H1 (cell line): ENCODE measurements around the gene SERPINB8. TPM values are rescaled to one million over a fixed set of nuclear protein-coding genes. Genes with fewer than 3 reads are reported as not detected.

Experiments used
- CTCF ChIA-PET: fragments of 300-600 bp; sonication (Branson Sonifier 250); formaldehyde crosslinking; loops from one replicate; lab custom pipeline; 2021; ENCODE audit not compliant: partially characterized antibody; lab: Charles Lee
- POLR2A ChIA-PET: fragments of 300-600 bp; sonication (Branson Sonifier 250); formaldehyde crosslinking; loops from one replicate; lab custom pipeline; 2021; ENCODE audit warnings: inconsistent platforms; ENCODE audit not compliant: partially characterized antibody; lab: Charles Lee
- DNase-seq, 2 experiments: peaks; one replicate each; pipeline versions ENCODE4 v3.0.0 to v3.0.0-alpha.2; 2010 to 2022; ENCODE audit warnings: low spot score in 2 of 2, low read depth in 1 of 2, mixed read lengths in 1 of 2
- FAIRE-seq: peaks from 2 replicates; lab custom pipeline; 2011; peaks lifted over from hg19 to GRCh38; lab: Jason Lieb, UNC
- H2AFZ ChIP-seq: 2 replicates; pipeline ENCODE4 v1.8.1; 2012; ENCODE audit warnings: low read length, inconsistent platforms
- H2AK5ac ChIP-seq: 2 replicates; pipeline ENCODE4 v1.6.1; 2013; ENCODE audit warnings: low read depth, low read length
- H2BK120ac ChIP-seq: replicated peaks from 2 replicates; pipeline ENCODE3; 2013; ENCODE audit warnings: low read depth, low read length, inconsistent platforms
- H2BK12ac ChIP-seq: 2 replicates; pipeline ENCODE4 v1.6.1; 2013; ENCODE audit warnings: low read depth, low read length
- H2BK15ac ChIP-seq: 2 replicates; pipeline ENCODE4 v1.6.1; 2013; ENCODE audit warnings: low read length
- H2BK20ac ChIP-seq: 2 replicates; pipeline ENCODE4 v1.6.1; 2013; ENCODE audit warnings: low read length
- H2BK5ac ChIP-seq: 2 replicates; pipeline ENCODE4 v1.6.1; 2013; ENCODE audit warnings: low read depth, low read length
- H3K14ac ChIP-seq: 2 replicates; pipeline ENCODE4 v1.6.1; 2013; ENCODE audit warnings: inconsistent platforms; ENCODE audit not compliant: insufficient read length
- H3K18ac ChIP-seq: 2 replicates; pipeline ENCODE4 v1.6.1; 2013; ENCODE audit warnings: low read length; ENCODE audit errors: extremely low read depth
- H3K23ac ChIP-seq: 2 replicates; pipeline ENCODE4 v1.6.1; 2013; ENCODE audit warnings: inconsistent platforms; ENCODE audit not compliant: insufficient read length
- H3K23me2 ChIP-seq: 2 replicates; pipeline ENCODE4 v1.6.1; 2013; ENCODE audit warnings: low read depth, low read length
- H3K27ac ChIP-seq: 2 replicates; pipeline ENCODE4 v1.6.1; 2011; ENCODE audit warnings: low read depth, low read length, inconsistent platforms
- H3K27me3 ChIP-seq, 4 experiments: replicated peaks in 1 of 4; 1 replicate in 1 of 4; 2 replicates in 3 of 4; pipeline versions ENCODE4 v1.6.1 to v1.8.1; 2011 to 2013; ENCODE audit warnings: low read length in 3 of 4, mild to moderate bottlenecking in 3 of 4, inconsistent platforms in 2 of 4, mixed read lengths in 2 of 4, moderate library complexity in 1 of 4; ENCODE audit not compliant: control insufficient read depth in 3 of 4, insufficient read depth in 3 of 4; ENCODE audit errors: extremely low read depth in 1 of 4
- H3K36me3 ChIP-seq, 4 experiments: 2 replicates each; pipeline versions ENCODE4 v1.6.1 to v1.8.1; 2011 to 2013; ENCODE audit warnings: mild to moderate bottlenecking in 4 of 4, low read length in 3 of 4, moderate library complexity in 2 of 4, control low read depth in 1 of 4, inconsistent platforms in 1 of 4; ENCODE audit not compliant: insufficient read depth in 4 of 4, control insufficient read depth in 2 of 4
- H3K4ac ChIP-seq: replicated peaks from 2 replicates; pipeline ENCODE3; 2013; ENCODE audit warnings: low read length, low read depth, mixed read lengths, inconsistent platforms; ENCODE audit not compliant: insufficient read length
- H3K4me1 ChIP-seq, 4 experiments: replicated peaks in 1 of 4; 1 replicate in 1 of 4; 2 replicates in 3 of 4; pipeline versions ENCODE4 v1.6.1 to v1.8.1; 2011 to 2013; ENCODE audit warnings: low read length in 3 of 4, inconsistent platforms in 2 of 4, mixed read lengths in 1 of 4; ENCODE audit not compliant: insufficient read depth in 4 of 4, control insufficient read depth in 3 of 4
- H3K4me2 ChIP-seq, 2 experiments: 2 replicates each; pipeline versions ENCODE4 v1.6.1 to v1.8.1; 2011 to 2013; ENCODE audit warnings: low read depth in 2 of 2, low read length in 2 of 2, control low read depth in 1 of 2, inconsistent platforms in 1 of 2, mild to moderate bottlenecking in 1 of 2; ENCODE audit not compliant: insufficient read depth in 1 of 2
- H3K4me3 ChIP-seq, 4 experiments: fragments of 200-600, 300-600 bp in 1 of 4; sonication (generic), shearing (Covaris generic), sonication (Bioruptor Twin) in 1 of 4; 2 replicates each; pipeline versions ENCODE4 v1.5.1 to v1.8.1; 2011 to 2016; ENCODE audit warnings: low read length in 4 of 4, low read depth in 3 of 4, control low read depth in 2 of 4, inconsistent platforms in 2 of 4, mild to moderate bottlenecking in 2 of 4, mixed read lengths in 1 of 4, moderate library complexity in 1 of 4; ENCODE audit not compliant: insufficient read depth in 2 of 4; ENCODE audit errors: extremely low read depth in 1 of 4
- H3K56ac ChIP-seq: replicated peaks from 2 replicates; pipeline ENCODE3; 2013; ENCODE audit warnings: low read depth, mild to moderate bottlenecking, mixed read lengths, low read length, inconsistent platforms; ENCODE audit not compliant: insufficient read length
- H3K79me1 ChIP-seq: 2 replicates; pipeline ENCODE4 v1.6.1; 2013; ENCODE audit warnings: low read depth, low read length, control low read depth
- H3K79me2 ChIP-seq, 2 experiments: 2 replicates each; pipeline versions ENCODE4 v1.6.1 to v1.8.1; 2012 to 2013; ENCODE audit warnings: low read length in 2 of 2, mild to moderate bottlenecking in 2 of 2, inconsistent platforms in 1 of 2; ENCODE audit not compliant: insufficient read depth in 2 of 2, control insufficient read depth in 1 of 2
- H3K9ac ChIP-seq, 4 experiments: replicated peaks in 1 of 4; 1 replicate in 1 of 4; 2 replicates in 3 of 4; pipeline versions ENCODE4 v1.6.1 to v1.8.1; 2011 to 2013; ENCODE audit warnings: low read depth in 3 of 4, low read length in 3 of 4, control low read depth in 2 of 4, mild to moderate bottlenecking in 2 of 4, moderate library complexity in 2 of 4, inconsistent platforms in 1 of 4; ENCODE audit errors: extremely low read depth in 1 of 4
- H3K9me3 ChIP-seq, 2 experiments: 2 replicates each; pipeline versions ENCODE4 v1.6.1 to v1.8.1; 2012 to 2013; ENCODE audit warnings: mild to moderate bottlenecking in 2 of 2, moderate library complexity in 2 of 2, control low read depth in 1 of 2, inconsistent platforms in 1 of 2, low read depth in 1 of 2, low read length in 1 of 2, mixed read lengths in 1 of 2; ENCODE audit not compliant: insufficient read depth in 2 of 2
- H4K20me1 ChIP-seq, 2 experiments: replicated peaks in 1 of 2; 2 replicates each; pipeline versions ENCODE3 to v1.8.1; 2011 to 2013; ENCODE audit warnings: inconsistent platforms in 2 of 2, low read length in 2 of 2, mild to moderate bottlenecking in 1 of 2; ENCODE audit not compliant: insufficient read depth in 2 of 2, control insufficient read depth in 1 of 2
- H4K5ac ChIP-seq: 2 replicates; pipeline ENCODE4 v1.6.1; 2013; ENCODE audit warnings: low read length, low read depth, mixed read lengths, inconsistent platforms; ENCODE audit not compliant: insufficient read length
- H4K8ac ChIP-seq: 2 replicates; pipeline ENCODE4 v1.8.0; 2013; ENCODE audit warnings: mild to moderate bottlenecking, moderate library complexity, low read length, inconsistent platforms; ENCODE audit not compliant: insufficient read depth; ENCODE audit errors: extremely low read depth
- H4K91ac ChIP-seq: replicated peaks from 2 replicates; pipeline ENCODE3; 2013; ENCODE audit warnings: low read length, mixed read lengths, inconsistent platforms; ENCODE audit not compliant: insufficient read length
- WGBS, 2 experiments: shearing (Covaris generic) in 1 of 2; methylation state at CpG; one replicate each; pipeline versions ENCODE4 v1.1.6 to v1.1.7; 2013 to 2015; ENCODE audit warnings: low lambda C conversion rate in 2 of 2, mixed read lengths in 2 of 2, inconsistent platforms in 1 of 2, low coverage in 1 of 2, missing lambda C conversion rate in 1 of 2; ENCODE audit not compliant: insufficient replicate concordance in 2 of 2, insufficient coverage in 1 of 2, insufficient read length in 1 of 2; ENCODE audit errors: extremely low coverage in 1 of 2, missing lambda C conversion rate in 1 of 2; 5-methylcytosine and 5-hydroxymethylcytosine counted together
- polyA plus RNA-seq, 7 experiments: library from polyadenylated mRNA; depleted of rRNA in 3 of 7; stranded (reverse) in 5 of 7; unstranded in 2 of 7; fragments of >200 nt in 5 of 7; fragments of 200-250 nt in 2 of 7; gene quantifications; 1 replicate in 5 of 7; 2 replicates in 1 of 7; 4 replicates in 1 of 7; pipeline versions ENCODE4 v1.2.1 to v1.2.3, GENCODE V29; 2011 to 2013; ENCODE audit warnings: missing spikeins in 2 of 7, mixed read lengths in 2 of 7
- total RNA-seq: library from RNA; stranded (reverse); fragmentation: NEBNext Ultra II Directional; extraction: Animal tissue kit (Norgen Biotek cat#: 25700); gene quantifications from 2 replicates; pipeline ENCODE4 v1.2.1, GENCODE V29; 2021
- TF ChIP-seq, protein P1 (sequence below), 3 experiments: IDR thresholded peaks; 1 replicate in 2 of 3; 2 replicates in 1 of 3; pipeline versions ENCODE4 v1.5.1 to v1.6.1; 2011; ENCODE audit warnings: low read length in 3 of 3, mild to moderate bottlenecking in 3 of 3, inconsistent platforms in 2 of 3, low read depth in 1 of 3, moderate library complexity in 1 of 3; ENCODE audit not compliant: insufficient read depth in 1 of 3; ENCODE audit errors: control extremely low read depth in 1 of 3

The SERPINB8 gene
- total and polyA plus RNA-seq, 2 of the 8 experiments (the other 6 are each of a cell fraction or from before 2014, with no cell fraction given) = 0.42 to 1.2 TPM

DNA sequence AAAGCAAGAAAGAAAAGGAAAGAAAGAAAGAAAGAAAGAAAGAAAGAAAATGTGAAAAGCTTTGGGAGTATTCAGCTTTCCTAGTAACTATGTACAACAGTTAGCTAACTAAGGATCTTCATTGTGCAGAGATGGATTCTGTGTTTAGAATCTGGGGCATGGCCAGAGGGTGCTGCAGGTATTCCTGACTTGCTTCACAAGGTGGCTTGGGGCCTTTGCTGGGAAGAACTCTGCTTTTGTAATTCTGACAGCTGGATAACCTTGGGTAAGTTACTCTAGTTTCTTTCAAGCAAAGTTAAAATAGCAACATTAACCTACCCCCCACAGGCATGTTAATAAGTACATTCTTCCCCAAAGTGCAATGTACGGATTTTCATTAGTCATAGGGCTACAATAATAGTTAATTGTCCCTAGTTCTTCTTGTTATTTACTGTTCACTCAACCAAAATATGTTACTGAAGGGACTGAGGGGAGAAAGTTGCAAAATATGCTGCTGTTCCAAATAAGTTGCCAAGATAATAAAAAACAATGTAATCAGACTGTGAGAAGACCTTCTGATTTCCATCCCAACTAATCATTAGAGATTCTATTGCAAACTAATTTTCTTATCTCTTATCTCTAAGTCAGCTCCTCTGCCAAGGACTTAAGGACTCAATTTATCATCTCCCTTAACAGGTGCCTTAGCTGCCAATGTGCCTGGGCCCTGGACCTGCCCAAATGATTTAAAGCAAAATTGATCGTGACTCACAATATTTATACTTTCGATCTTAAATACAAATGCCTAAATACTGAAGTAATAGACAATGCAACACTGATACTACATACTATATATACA lies 50.3 kb downstream of the SERPINB8 start:
- no peak overlapping the region for H3K56ac ChIP-seq
- no peak overlapping the region for H3K23ac ChIP-seq
- peaks cover 0 to 4% (median 1%) of the 10 kb centered on the region in 4 experiments; a peak in 1 of 7 replicates for H3K4me1 ChIP-seq
- no peak overlapping the region for H2BK5ac ChIP-seq
- no peak overlapping the region for H2BK120ac ChIP-seq
- no peak overlapping the region for H3K9ac ChIP-seq
- H3K36me3 ChIP-seq = no peaks in the 10 kb centered on the region
- POLR2A ChIA-PET = no interaction called here
- TF ChIP-seq, protein P1, sequence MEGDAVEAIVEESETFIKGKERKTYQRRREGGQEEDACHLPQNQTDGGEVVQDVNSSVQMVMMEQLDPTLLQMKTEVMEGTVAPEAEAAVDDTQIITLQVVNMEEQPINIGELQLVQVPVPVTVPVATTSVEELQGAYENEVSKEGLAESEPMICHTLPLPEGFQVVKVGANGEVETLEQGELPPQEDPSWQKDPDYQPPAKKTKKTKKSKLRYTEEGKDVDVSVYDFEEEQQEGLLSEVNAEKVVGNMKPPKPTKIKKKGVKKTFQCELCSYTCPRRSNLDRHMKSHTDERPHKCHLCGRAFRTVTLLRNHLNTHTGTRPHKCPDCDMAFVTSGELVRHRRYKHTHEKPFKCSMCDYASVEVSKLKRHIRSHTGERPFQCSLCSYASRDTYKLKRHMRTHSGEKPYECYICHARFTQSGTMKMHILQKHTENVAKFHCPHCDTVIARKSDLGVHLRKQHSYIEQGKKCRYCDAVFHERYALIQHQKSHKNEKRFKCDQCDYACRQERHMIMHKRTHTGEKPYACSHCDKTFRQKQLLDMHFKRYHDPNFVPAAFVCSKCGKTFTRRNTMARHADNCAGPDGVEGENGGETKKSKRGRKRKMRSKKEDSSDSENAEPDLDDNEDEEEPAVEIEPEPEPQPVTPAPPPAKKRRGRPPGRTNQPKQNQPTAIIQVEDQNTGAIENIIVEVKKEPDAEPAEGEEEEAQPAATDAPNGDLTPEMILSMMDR (IDR thresholded peaks at IDR 0.05; ENCODE audit: control extremely low read depth in 1 of 3, insufficient read depth in 1 of 3, low read depth in 1 of 3, low read length in 3 of 3) = no peak
- 59% methylated on average over 3 of the region's 3 CpGs; no CpG with 5 or more reads in 1 of the 2 experiments for WGBS, 2 experiments
- no peaks in the 10 kb centered on the region for H3K79me1 ChIP-seq
- H3K27me3 ChIP-seq = no peaks in the 10 kb centered on the region
- no peak for FAIRE-seq
- no peak overlapping the region for H2BK20ac ChIP-seq
- H3K4me2 ChIP-seq = no peak overlapping the region; a peak in 1 of 4 replicates
- H3K27ac ChIP-seq = no peak overlapping the region
- H3K4me3 ChIP-seq = no peak overlapping the region
- no peak overlapping the region for H2BK12ac ChIP-seq
- H3K14ac ChIP-seq = no peak overlapping the region
- H4K8ac ChIP-seq = no peak overlapping the region
- no peaks in the 10 kb centered on the region for H3K23me2 ChIP-seq
- no peaks in the 10 kb centered on the region for H3K79me2 ChIP-seq
- no peak overlapping the region for H4K91ac ChIP-seq
- H2BK15ac ChIP-seq = no peak overlapping the region
- no peaks in the 10 kb centered on the region for H3K9me3 ChIP-seq
- no peaks in the 10 kb centered on the region for H4K20me1 ChIP-seq
- no peak overlapping the region for H4K5ac ChIP-seq
- H3K4ac ChIP-seq = no peak overlapping the region
- H2AK5ac ChIP-seq = no peak overlapping the region
- H2AFZ ChIP-seq = no peak overlapping the region
- no peak overlapping the region for H3K18ac ChIP-seq
- DNase-seq = no peak
- CTCF ChIA-PET = interaction anchor here (1.0 to 1.1 kb wide), 3 partner anchors 17 to 1557 kb away, joined by 3 to 4 read pairs (median 3); no protein-coding TSS in a partner anchor
